ENCODE data around the gene BAHD1. TPM values are rescaled to one million over a fixed set of nuclear protein-coding genes. Genes with fewer than 3 reads are reported as not detected.
A peak's percentile ranks its signal among the peaks of the same experiment; 100 is the strongest.

The BAHD1 gene
- total and polyA plus RNA-seq, 2 experiments from 2014 or later = 13.9 to 17.2 TPM

GRCh38 chr15:40398413-40398873, 42.3 kb upstream of the BAHD1 start:
- no peak overlapping the region for H3K27ac ChIP-seq
- TF ChIP-seq EZH2phosphoT487 (IDR thresholded peaks at IDR 0.05; ENCODE audit: low read depth, severe bottlenecking, unreplicated experiment) = no peak
- no peak for TF ChIP-seq CTCF (IDR thresholded peaks at IDR 0.05; ENCODE audit: poor library complexity)
- no peak for TF ChIP-seq EZH2 (IDR thresholded peaks at IDR 0.05; ENCODE audit: borderline replicate concordance)
- no peaks in the 10 kb centered on the region for H3K27me3 ChIP-seq
- H3K4me3 ChIP-seq = no peak overlapping the region
- H3K9me2 ChIP-seq (replicated peaks; ENCODE audit: insufficient read depth) = no peaks in the 10 kb centered on the region
- no peaks in the 10 kb centered on the region for H3K9me3 ChIP-seq (ENCODE audit: low read depth)
- no peak overlapping the region for H3K4me2 ChIP-seq
- H3K4me1 ChIP-seq (ENCODE audit: insufficient read depth) = no peaks in the 10 kb centered on the region
- H4K20me1 ChIP-seq (ENCODE audit: insufficient read depth, poor library complexity, severe bottlenecking) = no peaks in the 10 kb centered on the region
- H3K79me2 ChIP-seq = no peaks in the 10 kb centered on the region
- 96% methylated on average over 4 of the region's 4 CpGs for WGBS (ENCODE audit: low lambda C conversion rate, missing lambda C conversion rate)
- H3K36me3 ChIP-seq (replicated peaks; ENCODE audit: insufficient read depth, low read depth) = no peaks in the 10 kb centered on the region
- no peak overlapping the region for H2AFZ ChIP-seq
- no peak for DNase-seq (ENCODE audit: low spot score)

- no peak overlapping the region for H2AFZ ChIP-seq
- no peaks in the 10 kb centered on the region for H3K27me3 ChIP-seq
- H3K36me3 ChIP-seq (replicated peaks; ENCODE audit: insufficient read depth, low read depth) = no peaks in the 10 kb centered on the region
- H3K9me3 ChIP-seq (ENCODE audit: low read depth) = no peaks in the 10 kb centered on the region
- no peak overlapping the region for H3K27ac ChIP-seq
- no peak for DNase-seq (ENCODE audit: low spot score)
- WGBS (ENCODE audit: low lambda C conversion rate, missing lambda C conversion rate) = 93% methylated on average over 6 of the region's 7 CpGs
- no peaks in the 10 kb centered on the region for H3K9me2 ChIP-seq (replicated peaks; ENCODE audit: insufficient read depth)
- no peaks in the 10 kb centered on the region for H4K20me1 ChIP-seq (ENCODE audit: insufficient read depth, poor library complexity, severe bottlenecking)
- no peak overlapping the region for H3K4me3 ChIP-seq
- H3K4me2 ChIP-seq = no peak overlapping the region
- H3K79me2 ChIP-seq = no peaks in the 10 kb centered on the region
- no peak for TF ChIP-seq EZH2 (IDR thresholded peaks at IDR 0.05; ENCODE audit: borderline replicate concordance)
- no peak for TF ChIP-seq EZH2phosphoT487 (IDR thresholded peaks at IDR 0.05; ENCODE audit: low read depth, severe bottlenecking, unreplicated experiment)
- no peak for TF ChIP-seq CTCF (IDR thresholded peaks at IDR 0.05; ENCODE audit: poor library complexity)
- no peaks in the 10 kb centered on the region for H3K4me1 ChIP-seq (ENCODE audit: insufficient read depth)
Measured at GRCh38 chr15:40399370-40399769, 41.4 kb upstream of the BAHD1 start.

GRCh38 chr15:40405501-40406381, 35.0 kb upstream of the BAHD1 start, which contains the start of gene IVD:
IVD (plus strand) TSS chr15:40405795; CDS start chr15:40405828, 33 bp downstream.
- Histone ChIP-seq H3K79me2 (peaks cover 22% of the 10 kb centered on the region), H2AFZ (peak within 1 kb of the TSS; percentile 37), H3K27ac (peak within 1 kb of the TSS; percentile 36), H3K27me3 (no peaks in the 10 kb centered on the region), H4K20me1 (ENCODE audit: insufficient read depth, poor library complexity, severe bottlenecking) (no peaks in the 10 kb centered on the region), H3K36me3 (replicated peaks; ENCODE audit: insufficient read depth, low read depth) (no peaks in the 10 kb centered on the region), H3K4me3 (peak within 1 kb of the TSS; percentile 74), H3K9me2 (replicated peaks; ENCODE audit: insufficient read depth) (no peaks in the 10 kb centered on the region), H3K9me3 (ENCODE audit: low read depth) (no peaks in the 10 kb centered on the region), H3K4me2 (peak within 1 kb of the TSS; percentile 92), H3K4me1 (ENCODE audit: insufficient read depth) (peaks cover 18% of the 10 kb centered on the region)
- DNase-seq (ENCODE audit: low spot score) = peak; percentile 97
- TF ChIP-seq CTCF (IDR thresholded peaks at IDR 0.05; ENCODE audit: poor library complexity) (no peak), EZH2 (IDR thresholded peaks at IDR 0.05; ENCODE audit: borderline replicate concordance) (no peak), EZH2phosphoT487 (IDR thresholded peaks at IDR 0.05; ENCODE audit: low read depth, severe bottlenecking, unreplicated experiment) (no peak)
- WGBS (ENCODE audit: low lambda C conversion rate, missing lambda C conversion rate) = 2% methylated on average over 54 of the region's 54 CpGs
